SK-N-SH (cell line): Measurements from ENCODE around the gene CFAP43. TPM values are rescaled to one million over a fixed set of nuclear protein-coding genes. Genes with fewer than 3 reads are reported as not detected.
A peak's percentile ranks its signal among the peaks of the same experiment; 100 is the strongest.

Experiments used
- CTCF ChIA-PET: fragments of 300-600, 350-600 bp; formaldehyde crosslinking; extraction: SDS; loops from one replicate; lab custom pipeline; 2021; lab: Yijun Ruan, JAX
- POLR2A ChIA-PET: fragments of 350-600 bp; sonication (Branson Sonifier 250); formaldehyde crosslinking; extraction: SDS; loops from one replicate; lab custom pipeline; 2020; ENCODE audit warnings: antibody characterized with exemption, inconsistent platforms; lab: Yijun Ruan, JAX
- DNase-seq: peaks from one replicate; pipeline ENCODE4 v3.0.0; 2012
- H2AFZ ChIP-seq: fragments of 200-600 bp; sonication (generic); 2 replicates; pipeline ENCODE4 v1.8.1; 2016; ENCODE audit warnings: antibody characterized with exemption, mild to moderate bottlenecking, low read depth
- H3F3A ChIP-seq: fragments of 200-600 bp; sonication (generic); replicated peaks from 2 replicates; pipeline ENCODE3; 2016; ENCODE audit warnings: antibody characterized with exemption, mild to moderate bottlenecking; ENCODE audit not compliant: insufficient read depth
- H3K27ac ChIP-seq, 2 experiments: fragments of 200-500 bp in 1 of 2; fragments of 200-600 bp in 1 of 2; sonication (Bioruptor generic) in 1 of 2; sonication (generic), shearing (Covaris generic) in 1 of 2; 2 replicates each; pipeline versions ENCODE4 v1.5.1 to v1.6.1; 2014 to 2016; ENCODE audit warnings: low read depth in 2 of 2, inconsistent platforms in 1 of 2, low read length in 1 of 2, mild to moderate bottlenecking in 1 of 2, mixed read lengths in 1 of 2
- H3K27me3 ChIP-seq: fragments of 200-600 bp; sonication (generic), shearing (Covaris generic); 2 replicates; pipeline ENCODE4 v1.6.1; 2016; ENCODE audit warnings: mixed run types; ENCODE audit not compliant: insufficient read depth
- H3K36me3 ChIP-seq, 2 experiments: fragments of 200-500 bp in 1 of 2; fragments of 200-600 bp in 1 of 2; sonication (Bioruptor generic) in 1 of 2; sonication (generic) in 1 of 2; replicated peaks in 1 of 2; 2 replicates each; pipeline versions ENCODE3 to v1.5.1; 2014 to 2016; ENCODE audit warnings: low read length in 1 of 2, mild to moderate bottlenecking in 1 of 2; ENCODE audit not compliant: insufficient read depth in 2 of 2, control insufficient read depth in 1 of 2
- H3K4me1 ChIP-seq, 2 experiments: fragments of 200-500 bp in 1 of 2; fragments of 200-600 bp in 1 of 2; sonication (Bioruptor generic) in 1 of 2; sonication (generic), shearing (Covaris generic) in 1 of 2; 2 replicates each; pipeline versions ENCODE4 v1.5.1 to v1.6.1; 2014 to 2016; ENCODE audit warnings: low read depth in 1 of 2, low read length in 1 of 2, mixed run types in 1 of 2; ENCODE audit not compliant: insufficient read depth in 2 of 2, control insufficient read depth in 1 of 2
- H3K4me2 ChIP-seq: fragments of 200-600 bp; sonication (generic), shearing (Covaris generic); 2 replicates; pipeline ENCODE4 v1.6.1; 2017; ENCODE audit warnings: mixed run types
- H3K4me3 ChIP-seq, 2 experiments: fragments of 200-500 bp in 1 of 2; fragments of 200-600 bp in 1 of 2; sonication (Bioruptor generic) in 1 of 2; sonication (generic), shearing (Covaris generic) in 1 of 2; 2 replicates each; pipeline versions ENCODE4 v1.5.1 to v1.8.1; 2014 to 2016; ENCODE audit warnings: low read depth in 2 of 2, inconsistent platforms in 1 of 2, low read length in 1 of 2, mild to moderate bottlenecking in 1 of 2, mixed read lengths in 1 of 2, moderate library complexity in 1 of 2
- H3K79me2 ChIP-seq: fragments of 200-600 bp; sonication (generic); 2 replicates; pipeline ENCODE4 v1.8.1; 2017; ENCODE audit warnings: mild to moderate bottlenecking; ENCODE audit not compliant: insufficient read depth
- H3K9ac ChIP-seq: fragments of 200-600 bp; sonication (generic); 2 replicates; pipeline ENCODE4 v1.6.1; 2017; ENCODE audit warnings: mixed run types
- H3K9me2 ChIP-seq: fragments of 200-600 bp; sonication (generic); 2 replicates; pipeline ENCODE4 v1.6.1; 2017; ENCODE audit warnings: mixed run types
- H3K9me3 ChIP-seq: fragments of 200-600 bp; sonication (generic); 2 replicates; pipeline ENCODE4 v1.6.1; 2017; ENCODE audit warnings: mixed run types, mild to moderate bottlenecking, moderate library complexity
- H4K20me1 ChIP-seq: fragments of 200-600 bp; sonication (generic); 2 replicates; pipeline ENCODE4 v1.6.1; 2017; ENCODE audit warnings: mild to moderate bottlenecking, mixed run types; ENCODE audit not compliant: insufficient read depth
- CHD2 ChIP-seq: fragments of 150-350 bp; IDR thresholded peaks from 2 replicates; pipeline ENCODE4 v1.6.1; 2018; ENCODE audit warnings: low read length; ENCODE audit not compliant: partially characterized antibody
- CTCF ChIP-seq: fragments of 200-600 bp; sonication (generic); IDR thresholded peaks from 2 replicates; pipeline ENCODE4 v1.6.1; 2017; ENCODE audit warnings: antibody characterized with exemption, mild to moderate bottlenecking, moderate library complexity
- ELF1 ChIP-seq: IDR thresholded peaks from 2 replicates; pipeline ENCODE4 v1.4.0; 2012
- FOXM1 ChIP-seq: IDR thresholded peaks from 2 replicates; pipeline ENCODE4 v1.4.0; 2012; ENCODE audit warnings: low read depth, mild to moderate bottlenecking
- IRF3 ChIP-seq: fragments of 150-350 bp; IDR thresholded peaks from 2 replicates; pipeline ENCODE4 v1.6.1; 2016; ENCODE audit warnings: mild to moderate bottlenecking, low read depth, low read length
- MAX ChIP-seq: IDR thresholded peaks from 2 replicates; pipeline ENCODE4 v1.4.0; 2012; ENCODE audit warnings: low read depth
- MXI1 ChIP-seq: IDR thresholded peaks from 2 replicates; pipeline ENCODE4 v1.6.1; 2012; ENCODE audit warnings: mild to moderate bottlenecking, low read depth, low read length, improper control_type of control experiment
- NRF1 ChIP-seq: IDR thresholded peaks from 2 replicates; pipeline ENCODE4 v1.6.1; 2012; ENCODE audit warnings: low read depth, mild to moderate bottlenecking, low read length
- PBX3 ChIP-seq: IDR thresholded peaks from 2 replicates; pipeline ENCODE4; 2012
- RAD21 ChIP-seq: IDR thresholded peaks from 2 replicates; pipeline ENCODE4 v1.6.1; 2012; ENCODE audit warnings: mild to moderate bottlenecking, low read length
- RXRA ChIP-seq: IDR thresholded peaks from 2 replicates; pipeline ENCODE4 v1.4.0; 2012; ENCODE audit warnings: low read depth, mild to moderate bottlenecking, borderline replicate concordance
- SIN3A ChIP-seq: IDR thresholded peaks from 2 replicates; pipeline ENCODE4 v1.6.1; 2012; ENCODE audit warnings: low read depth, mild to moderate bottlenecking, low read length, moderate library complexity, borderline replicate concordance
- TCF12 ChIP-seq: IDR thresholded peaks from 2 replicates; pipeline ENCODE4 v1.4.0; 2012
- ZBTB33 ChIP-seq: IDR thresholded peaks from 2 replicates; pipeline ENCODE4 v1.4.0; 2012; ENCODE audit warnings: low read depth, borderline replicate concordance
- WGBS: methylation state at CpG from one replicate; pipeline ENCODE4 v1.1.6; 2017; ENCODE audit warnings: low lambda C conversion rate; 5-methylcytosine and 5-hydroxymethylcytosine counted together
- polyA plus RNA-seq, 3 experiments: library from polyadenylated mRNA; depleted of rRNA; stranded (reverse); fragments of >200 nt; gene quantifications; 2 replicates each; pipeline ENCODE4 v1.2.3, GENCODE V29; 2012

The CFAP43 gene
- polyA plus RNA-seq (2012; rRNA removed): 0.23 and 0.35 TPM in 2 replicates
- polyA plus RNA-seq (2012; cell fraction: cytosol; rRNA removed): 0.28 and 0.37 TPM in 2 replicates
- 0.66 and 0.85 TPM in 2 replicates for polyA plus RNA-seq (2012; cell fraction: nucleus; rRNA removed)

GRCh38 chr10:104231784-104232612 is at the start of gene CFAP43:
TSS of gene CFAP43 (minus strand) at chr10:104232364. CDS start at chr10:104232246, 118 bp downstream.
- Histone ChIP-seq H3K27ac (peak within 1 kb of the TSS; percentile 30 to 43; a peak in 2 of 4 replicates), H3K4me2 (peak within 1 kb of the TSS; percentile 94), H3K79me2 (no peaks in the 10 kb centered on the region), H3K36me3 (no peaks in the 10 kb centered on the region), H3K4me1 (peaks cover 0 to 5% of the 10 kb centered on the region in 2 experiments; a peak in 2 of 4 replicates), H4K20me1 (no peaks in the 10 kb centered on the region), H3K27me3 (no peaks in the 10 kb centered on the region), H2AFZ (peak within 1 kb of the TSS; percentile 100), H3K9me2 (no peaks in the 10 kb centered on the region), H3K9me3 (peaks cover 6% of the 10 kb centered on the region), H3K9ac (peak within 1 kb of the TSS; percentile 75), H3K4me3 (peak within 1 kb of the TSS; percentile 77 to 97), H3F3A (peaks cover 4% of the 10 kb centered on the region)
- 0 out of 2 replicates have a peak, but pooled peaks have one; percentile 23 for TF ChIP-seq ELF1
- no peak for TF ChIP-seq TCF12
- peak; percentile 92 for TF ChIP-seq MXI1
- TF ChIP-seq FOXM1: 0 out of 2 replicates have a peak, but pooled peaks have one; percentile 64
- peak; percentile 93 for TF ChIP-seq SIN3A
- peak; percentile 75 for TF ChIP-seq MAX
- TF ChIP-seq CHD2: peak; percentile 88
- no peak for TF ChIP-seq RXRA
- peak; percentile 88 for TF ChIP-seq ZBTB33
- TF ChIP-seq IRF3: peak; percentile 66
- peak; percentile 99 for DNase-seq
- ChIA-PET CTCF (interaction anchor here (1.9 kb wide), 1 partner anchor 60 kb away, joined by 4 read pairs; no protein-coding TSS in a partner anchor), POLR2A (interaction anchor here (0.8 kb wide), 2 partner anchors 38 to 111 kb away, joined by 3 to 4 read pairs; partner anchors contain the start of gene SFR1)
- 3% methylated on average over 33 of the region's 60 CpGs for WGBS

- no peaks in the 10 kb centered on the region for H3F3A ChIP-seq
- no peaks in the 10 kb centered on the region for H3K9me2 ChIP-seq
- H4K20me1 ChIP-seq: no peaks in the 10 kb centered on the region
- no peaks in the 10 kb centered on the region for H3K9me3 ChIP-seq
- TF ChIP-seq CTCF (no peak), PBX3 (no peak), TCF12 (no peak), RAD21 (no peak), NRF1 (no peak)
- no peak overlapping the region for H3K4me2 ChIP-seq
- H3K27me3 ChIP-seq: no peaks in the 10 kb centered on the region
- no peak overlapping the region for H2AFZ ChIP-seq
- no peaks in the 10 kb centered on the region for H3K79me2 ChIP-seq
- H3K4me3 ChIP-seq: no peak overlapping the region
- POLR2A ChIA-PET: no interaction called here
- H3K36me3 ChIP-seq: no peaks in the 10 kb centered on the region
- no peaks in the 10 kb centered on the region for H3K4me1 ChIP-seq
- CTCF ChIA-PET: interaction anchor here (0.7 to 8.7 kb wide), 5 partner anchors 9 to 72 kb away, joined by 3 to 55 read pairs (median 4); partner anchors contain the start of gene CFAP58
- no peak for DNase-seq
- no peak overlapping the region for H3K9ac ChIP-seq
- WGBS: 61% methylated on average over 3 of the region's 3 CpGs
- no peak overlapping the region for H3K27ac ChIP-seq
Observed at GRCh38 chr10:104281694-104282093, 49.5 kb upstream of the CFAP43 start.
